ENCODE data around the gene TTC1.

Gene TTC1

DNA sequence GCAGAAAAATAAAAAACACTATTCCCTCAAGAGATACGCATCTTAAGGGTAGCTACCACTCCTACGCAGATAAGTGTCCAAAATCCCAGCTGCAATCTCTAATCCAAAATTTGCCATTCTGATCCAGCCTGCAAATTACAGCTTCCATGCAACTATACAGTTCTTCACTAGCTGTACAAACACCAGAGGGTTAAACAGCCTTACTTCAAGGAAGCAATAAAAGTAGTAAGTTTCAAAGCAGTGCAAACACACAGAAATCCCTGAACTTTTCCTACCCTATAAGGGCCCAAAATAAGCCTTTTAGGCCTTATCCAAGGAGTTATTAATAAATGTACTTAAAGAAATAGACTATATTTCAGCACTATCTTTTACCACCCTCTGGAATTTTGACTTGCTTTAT, 70.8 kb downstream of the TTC1 start:
- TF ChIP-seq RAD21 (IDR thresholded peaks at IDR 0.05; ENCODE audit: low read depth) (no peak), TEAD4 (IDR thresholded peaks at IDR 0.05) (no peak), YY1 (IDR thresholded peaks at IDR 0.05; ENCODE audit: low read depth) (no peak)

DNA sequence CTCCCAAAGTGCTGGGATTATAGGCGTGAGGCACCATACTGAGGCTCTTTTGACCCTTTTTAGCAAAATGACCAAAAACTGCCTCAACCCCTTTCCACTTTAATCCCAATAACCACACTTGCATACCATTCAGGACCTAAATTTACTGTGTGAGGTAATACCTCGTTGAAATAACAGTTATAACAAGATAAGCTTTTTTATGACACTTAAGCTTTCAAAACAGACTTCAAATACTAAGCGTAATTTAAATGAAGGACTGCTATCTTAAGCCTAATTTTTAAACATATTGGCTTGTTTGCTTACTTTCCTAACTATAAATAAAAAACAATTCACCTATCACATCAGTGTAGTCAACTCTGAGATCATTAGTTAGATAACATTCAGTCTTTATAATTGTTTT, 72.6 kb downstream of the TTC1 start:
- TF ChIP-seq YY1 (IDR thresholded peaks at IDR 0.05; ENCODE audit: low read depth) (no peak), TCF12 (IDR thresholded peaks at IDR 0.05; ENCODE audit: low read depth) (no peak), EGR1 (IDR thresholded peaks at IDR 0.05) (no peak), FOXM1 (IDR thresholded peaks at IDR 0.05; ENCODE audit: borderline replicate concordance, low read depth) (no peak), TAF1 (IDR thresholded peaks at IDR 0.05; ENCODE audit: low read depth) (no peak), NFIC (IDR thresholded peaks at IDR 0.05) (no peak), CEBPB (IDR thresholded peaks at IDR 0.05) (no peak)
- TF ChIP-seq, protein P1, sequence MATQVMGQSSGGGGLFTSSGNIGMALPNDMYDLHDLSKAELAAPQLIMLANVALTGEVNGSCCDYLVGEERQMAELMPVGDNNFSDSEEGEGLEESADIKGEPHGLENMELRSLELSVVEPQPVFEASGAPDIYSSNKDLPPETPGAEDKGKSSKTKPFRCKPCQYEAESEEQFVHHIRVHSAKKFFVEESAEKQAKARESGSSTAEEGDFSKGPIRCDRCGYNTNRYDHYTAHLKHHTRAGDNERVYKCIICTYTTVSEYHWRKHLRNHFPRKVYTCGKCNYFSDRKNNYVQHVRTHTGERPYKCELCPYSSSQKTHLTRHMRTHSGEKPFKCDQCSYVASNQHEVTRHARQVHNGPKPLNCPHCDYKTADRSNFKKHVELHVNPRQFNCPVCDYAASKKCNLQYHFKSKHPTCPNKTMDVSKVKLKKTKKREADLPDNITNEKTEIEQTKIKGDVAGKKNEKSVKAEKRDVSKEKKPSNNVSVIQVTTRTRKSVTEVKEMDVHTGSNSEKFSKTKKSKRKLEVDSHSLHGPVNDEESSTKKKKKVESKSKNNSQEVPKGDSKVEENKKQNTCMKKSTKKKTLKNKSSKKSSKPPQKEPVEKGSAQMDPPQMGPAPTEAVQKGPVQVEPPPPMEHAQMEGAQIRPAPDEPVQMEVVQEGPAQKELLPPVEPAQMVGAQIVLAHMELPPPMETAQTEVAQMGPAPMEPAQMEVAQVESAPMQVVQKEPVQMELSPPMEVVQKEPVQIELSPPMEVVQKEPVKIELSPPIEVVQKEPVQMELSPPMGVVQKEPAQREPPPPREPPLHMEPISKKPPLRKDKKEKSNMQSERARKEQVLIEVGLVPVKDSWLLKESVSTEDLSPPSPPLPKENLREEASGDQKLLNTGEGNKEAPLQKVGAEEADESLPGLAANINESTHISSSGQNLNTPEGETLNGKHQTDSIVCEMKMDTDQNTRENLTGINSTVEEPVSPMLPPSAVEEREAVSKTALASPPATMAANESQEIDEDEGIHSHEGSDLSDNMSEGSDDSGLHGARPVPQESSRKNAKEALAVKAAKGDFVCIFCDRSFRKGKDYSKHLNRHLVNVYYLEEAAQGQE (IDR thresholded peaks at IDR 0.05; ENCODE audit: low read depth): no peak
- TF ChIP-seq, protein P2, sequence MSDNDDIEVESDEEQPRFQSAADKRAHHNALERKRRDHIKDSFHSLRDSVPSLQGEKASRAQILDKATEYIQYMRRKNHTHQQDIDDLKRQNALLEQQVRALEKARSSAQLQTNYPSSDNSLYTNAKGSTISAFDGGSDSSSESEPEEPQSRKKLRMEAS (IDR thresholded peaks at IDR 0.05): no peak

DNA sequence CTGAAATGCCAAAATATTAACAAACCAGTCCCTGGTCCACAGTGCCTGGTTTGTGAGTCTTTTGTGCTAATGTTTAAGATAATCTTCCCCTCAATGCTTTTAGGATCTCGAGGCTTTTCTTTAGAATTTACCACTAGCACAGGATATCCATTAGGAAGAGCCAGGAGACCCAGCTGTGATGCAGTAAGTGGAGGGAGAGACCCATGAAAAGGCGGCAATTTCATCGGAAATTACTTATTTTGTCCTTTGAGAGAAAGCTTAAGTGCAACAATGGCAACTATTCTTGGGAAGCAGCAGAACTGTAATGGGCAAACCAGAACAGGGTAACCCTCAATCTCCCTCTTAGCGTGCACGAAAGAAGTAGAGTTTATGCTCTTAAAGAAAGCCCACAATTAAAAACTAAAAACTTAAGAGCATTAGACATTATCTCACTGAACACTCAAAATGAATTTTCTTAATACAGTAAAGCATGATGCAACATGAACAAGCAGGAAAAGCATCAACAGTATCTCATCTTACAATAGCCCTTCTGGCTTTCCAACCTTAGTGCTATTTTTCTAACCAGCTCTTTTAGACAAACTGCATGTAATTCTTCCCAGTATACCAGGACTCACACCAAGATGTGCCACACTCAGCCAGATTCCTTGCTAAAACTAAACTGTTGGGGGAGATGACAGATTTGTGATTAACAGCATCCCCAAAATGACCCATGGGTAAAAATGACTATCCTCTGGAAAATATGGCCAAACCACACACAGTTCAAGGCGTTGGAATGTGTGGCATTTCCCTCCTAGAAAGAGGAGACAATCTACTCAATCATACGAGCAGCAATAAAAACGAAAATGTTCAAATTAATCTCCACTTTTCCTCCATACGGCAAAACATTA, 73.9 kb downstream of the TTC1 start:
- peak; percentile 67 for TF ChIP-seq TEAD4 (IDR thresholded peaks at IDR 0.05)
- TF ChIP-seq YY1 (IDR thresholded peaks at IDR 0.05; ENCODE audit: low read depth): no peak

DNA sequence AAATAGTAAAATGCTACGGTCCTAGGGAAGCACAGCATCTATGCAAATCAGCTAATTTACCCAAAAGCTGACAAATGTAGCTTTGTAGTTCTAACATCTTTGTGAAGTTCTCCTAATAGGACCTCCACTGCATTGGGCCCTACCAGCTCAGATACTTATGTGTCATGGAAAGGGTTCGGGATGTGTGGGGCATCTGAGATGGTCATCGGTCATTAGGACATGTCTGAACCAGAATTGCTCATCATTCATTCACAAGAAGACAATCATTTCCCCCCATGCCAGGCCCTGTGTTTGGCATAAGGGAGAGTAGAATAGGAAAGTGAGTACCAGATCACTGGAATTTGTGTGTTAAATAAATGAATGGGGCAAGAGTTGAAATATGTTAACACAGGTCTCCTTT, 74.6 kb downstream of the TTC1 start:
- TF ChIP-seq, protein P2 (IDR thresholded peaks at IDR 0.05): no peak
- TF ChIP-seq TCF12 (IDR thresholded peaks at IDR 0.05; ENCODE audit: low read depth): no peak
- TF ChIP-seq RAD21 (IDR thresholded peaks at IDR 0.05; ENCODE audit: low read depth): no peak
- TF ChIP-seq CEBPB (IDR thresholded peaks at IDR 0.05): no peak
- TF ChIP-seq ZBTB7A (IDR thresholded peaks at IDR 0.05; ENCODE audit: low read depth): no peak
- no peak for TF ChIP-seq EP300 (IDR thresholded peaks at IDR 0.05; ENCODE audit: borderline replicate concordance)

DNA sequence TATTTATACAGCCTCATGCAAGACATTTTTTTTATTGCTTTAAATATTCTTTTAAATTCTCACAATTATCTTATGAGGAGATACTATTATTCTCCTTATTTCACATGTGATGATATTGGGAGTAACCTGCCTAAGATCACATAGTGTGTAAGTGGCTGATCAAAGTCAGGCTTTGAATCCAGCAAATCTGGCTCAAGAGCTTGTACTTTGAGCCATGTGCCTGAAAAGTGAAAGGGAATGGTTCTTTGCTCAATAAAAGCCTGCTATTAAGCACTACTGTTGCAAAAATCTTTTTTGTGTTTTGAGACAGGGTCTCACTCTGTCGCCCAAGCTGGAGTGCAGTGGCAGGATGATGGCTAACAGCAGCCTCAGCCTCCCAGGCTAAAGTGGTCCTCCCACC, 75.2 kb downstream of the TTC1 start:
- TF ChIP-seq, protein P1 (IDR thresholded peaks at IDR 0.05; ENCODE audit: low read depth): no peak
- TF ChIP-seq EP300 (IDR thresholded peaks at IDR 0.05; ENCODE audit: borderline replicate concordance) (no peak), NFIC (IDR thresholded peaks at IDR 0.05) (no peak), EGR1 (IDR thresholded peaks at IDR 0.05) (no peak), CREB1 (IDR thresholded peaks at IDR 0.05; ENCODE audit: low read depth) (no peak), CEBPB (IDR thresholded peaks at IDR 0.05) (no peak), RAD21 (IDR thresholded peaks at IDR 0.05; ENCODE audit: low read depth) (no peak), TEAD4 (IDR thresholded peaks at IDR 0.05) (no peak), ZBTB7A (IDR thresholded peaks at IDR 0.05; ENCODE audit: low read depth) (no peak)
- TF ChIP-seq, protein P3, sequence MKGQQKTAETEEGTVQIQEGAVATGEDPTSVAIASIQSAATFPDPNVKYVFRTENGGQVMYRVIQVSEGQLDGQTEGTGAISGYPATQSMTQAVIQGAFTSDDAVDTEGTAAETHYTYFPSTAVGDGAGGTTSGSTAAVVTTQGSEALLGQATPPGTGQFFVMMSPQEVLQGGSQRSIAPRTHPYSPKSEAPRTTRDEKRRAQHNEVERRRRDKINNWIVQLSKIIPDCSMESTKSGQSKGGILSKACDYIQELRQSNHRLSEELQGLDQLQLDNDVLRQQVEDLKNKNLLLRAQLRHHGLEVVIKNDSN (IDR thresholded peaks at IDR 0.05): no peak
- TF ChIP-seq, protein P2 (IDR thresholded peaks at IDR 0.05): no peak

DNA sequence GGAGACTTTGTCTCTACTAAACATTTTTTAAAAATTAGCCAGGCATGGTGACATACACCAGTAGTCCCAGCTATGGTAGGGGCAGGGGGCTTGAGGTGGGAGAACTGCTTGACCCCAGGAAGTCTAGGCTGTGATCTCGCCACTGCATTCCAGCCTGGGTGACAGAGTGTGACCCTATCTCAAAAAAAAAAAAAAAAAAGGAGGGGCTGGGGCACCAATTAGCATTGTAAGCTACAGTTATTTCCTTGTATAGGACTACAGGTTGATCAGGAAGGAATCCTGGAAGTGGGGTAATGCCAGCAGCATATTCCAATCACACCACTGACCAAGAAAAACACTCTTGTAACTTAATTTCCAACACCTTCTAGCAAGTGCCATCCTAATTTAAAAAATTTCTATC, 78.3 kb downstream of the TTC1 start:
- TF ChIP-seq, protein P1 (IDR thresholded peaks at IDR 0.05; ENCODE audit: low read depth): no peak
- no peak for TF ChIP-seq CREB1 (IDR thresholded peaks at IDR 0.05; ENCODE audit: low read depth)
- no peak for TF ChIP-seq CEBPB (IDR thresholded peaks at IDR 0.05)
- TF ChIP-seq RAD21 (IDR thresholded peaks at IDR 0.05; ENCODE audit: low read depth): no peak
- TF ChIP-seq, protein P3 (IDR thresholded peaks at IDR 0.05): no peak
